Measurements from ENCODE around the gene THAP4. TPM values are rescaled to one million over a fixed set of nuclear protein-coding genes. Genes with fewer than 3 reads are reported as not detected.

The THAP4 gene
- total and polyA plus RNA-seq, 2 of the 13 experiments (the other 11 are each of a cell fraction or from before 2014, with no cell fraction given) = 59.7 to 75.7 TPM

DNA sequence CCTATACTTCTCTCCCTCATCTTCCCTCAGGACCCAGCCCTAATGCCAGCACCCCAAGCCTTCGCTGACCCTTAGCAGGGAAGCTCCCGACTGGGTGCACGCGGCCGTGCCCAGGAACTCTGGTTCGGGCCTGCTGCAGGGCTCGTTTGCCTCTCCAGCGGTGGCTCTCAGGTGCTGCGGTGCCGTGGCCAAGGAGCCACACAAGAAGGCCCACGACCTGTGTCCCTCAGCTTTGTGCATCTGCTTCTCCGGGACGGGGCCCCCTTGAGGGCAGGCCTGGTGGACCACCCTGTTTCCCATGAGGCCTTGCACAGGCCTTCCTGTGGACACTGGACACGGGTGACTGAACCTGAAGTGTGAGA, 60.7 kb downstream of the THAP4 start:
- no peak for FAIRE-seq
- no peak overlapping the region for H2AFZ ChIP-seq (ENCODE audit: low read length)
- H3K27ac ChIP-seq (ENCODE audit: extremely low read length, insufficient read depth, low read length) = no peak overlapping the region
- no peak overlapping the region for H3K4me3 ChIP-seq (replicated peaks in 1 of 3; ENCODE audit: insufficient read depth in 1 of 3, low read depth in 2 of 3, low read length in 3 of 3)
- BruUV-seq (replicated peaks) = no TSS peak
- peaks cover 8% of the 10 kb centered on the region for H3K4me1 ChIP-seq (ENCODE audit: insufficient read depth, low read length)
- in situ Hi-C loops (cut with HindIII; ENCODE audit: extremely low pct_ligation_motif_present, low pct_unique_long_range_greater_than_20kb) (no loop called here), intact Hi-C loops (cut with micrococcal nuclease; ENCODE audit: unreplicated experiment) (no loop called here)
- WGBS (ENCODE audit: low lambda C conversion rate) = 91% methylated on average over 13 of the region's 14 CpGs
- no peak overlapping the region for H3K4me2 ChIP-seq (ENCODE audit: low read depth, low read length)
- H3K79me2 ChIP-seq (ENCODE audit: insufficient read depth, low read length) = no peaks in the 10 kb centered on the region
- H3K36me3 ChIP-seq (replicated peaks in 1 of 2; ENCODE audit: control insufficient read depth in 1 of 2, insufficient read depth in 2 of 2, low read length in 2 of 2) = peaks cover 7 to 21% of the 10 kb centered on the region in 2 experiments; a peak in 4 of 5 replicates
- no peak for DNase-seq (ENCODE audit: low spot score)
- CTCF ChIA-PET (ENCODE audit: low intra/inter-chr PET ratio, low total read pairs) = no interaction called here
- no peaks in the 10 kb centered on the region for H3K27me3 ChIP-seq (ENCODE audit: control insufficient read depth in 1 of 2, insufficient read depth in 2 of 2, low read length in 2 of 2)
- no peaks in the 10 kb centered on the region for H3K9me3 ChIP-seq (ENCODE audit: low read length)
- peaks cover 9% of the 10 kb centered on the region; the same call in 1 of the 2 replicates for H4K20me1 ChIP-seq (ENCODE audit: insufficient read depth, low read length)
- POLR2A ChIA-PET = no interaction called here
- ATAC-seq = peak; percentile 33
- no peak overlapping the region for H3K9ac ChIP-seq (ENCODE audit: insufficient read depth, low read depth, low read length)
- TF ChIP-seq, protein P1, sequence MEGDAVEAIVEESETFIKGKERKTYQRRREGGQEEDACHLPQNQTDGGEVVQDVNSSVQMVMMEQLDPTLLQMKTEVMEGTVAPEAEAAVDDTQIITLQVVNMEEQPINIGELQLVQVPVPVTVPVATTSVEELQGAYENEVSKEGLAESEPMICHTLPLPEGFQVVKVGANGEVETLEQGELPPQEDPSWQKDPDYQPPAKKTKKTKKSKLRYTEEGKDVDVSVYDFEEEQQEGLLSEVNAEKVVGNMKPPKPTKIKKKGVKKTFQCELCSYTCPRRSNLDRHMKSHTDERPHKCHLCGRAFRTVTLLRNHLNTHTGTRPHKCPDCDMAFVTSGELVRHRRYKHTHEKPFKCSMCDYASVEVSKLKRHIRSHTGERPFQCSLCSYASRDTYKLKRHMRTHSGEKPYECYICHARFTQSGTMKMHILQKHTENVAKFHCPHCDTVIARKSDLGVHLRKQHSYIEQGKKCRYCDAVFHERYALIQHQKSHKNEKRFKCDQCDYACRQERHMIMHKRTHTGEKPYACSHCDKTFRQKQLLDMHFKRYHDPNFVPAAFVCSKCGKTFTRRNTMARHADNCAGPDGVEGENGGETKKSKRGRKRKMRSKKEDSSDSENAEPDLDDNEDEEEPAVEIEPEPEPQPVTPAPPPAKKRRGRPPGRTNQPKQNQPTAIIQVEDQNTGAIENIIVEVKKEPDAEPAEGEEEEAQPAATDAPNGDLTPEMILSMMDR (CRISPR knock-in tag; IDR thresholded peaks at IDR 0.05) = peak; percentile 25; the same call in 1 of the 2 replicates
- TF ChIP-seq ZNF431 (CRISPR knock-in tag; IDR thresholded peaks at IDR 0.05; ENCODE audit: borderline replicate concordance, low read depth) (no peak), ZNF547 (CRISPR knock-in tag; IDR thresholded peaks at IDR 0.05) (no peak), ZNF143 (CRISPR knock-in tag; IDR thresholded peaks at IDR 0.05) (peak; percentile 71), NONO (IDR thresholded peaks at IDR 0.05) (no peak), NONO (CRISPR knock-in tag; conservative IDR thresholded peaks at IDR 0.05) (peak; percentile 52; the same call in 1 of the 2 replicates), PAWR (CRISPR knock-in tag; IDR thresholded peaks at IDR 0.05; ENCODE audit: borderline replicate concordance) (no peak), AGO2 (optimal IDR thresholded peaks at IDR 0.05; ENCODE audit: low read depth, low read length) (peak; percentile 88), TFDP1 (CRISPR knock-in tag; IDR thresholded peaks at IDR 0.05; ENCODE audit: borderline replicate concordance) (no peak), AGO1 (IDR thresholded peaks at IDR 0.05; ENCODE audit: low read depth, low read length, poor library complexity, severe bottlenecking) (peak; percentile 88), ZIK1 (CRISPR knock-in tag; IDR thresholded peaks at IDR 0.05; ENCODE audit: borderline replicate concordance, low read depth) (0 out of 2 replicates have a peak, but pooled peaks have one; percentile 51), ZNF687 (CRISPR knock-in tag; IDR thresholded peaks at IDR 0.05) (peak; percentile 47), ZHX1 (CRISPR knock-in tag; IDR thresholded peaks at IDR 0.05; ENCODE audit: low read depth) (no peak), HDAC1 (CRISPR knock-in tag; IDR thresholded peaks at IDR 0.05) (no peak), PCBP1 (IDR thresholded peaks at IDR 0.05; ENCODE audit: borderline replicate concordance, low read depth, low read length) (0 out of 2 replicates have a peak, but pooled peaks have one; percentile 79)
